ENCODE measurements around the gene RMDN2. TPM values are rescaled to one million over a fixed set of nuclear protein-coding genes. Genes with fewer than 3 reads are reported as not detected.
"Not testable (repeated sequence)": the region's sequence is repeated elsewhere in the genome, so short reads cannot be mapped to it uniquely, and the experiment has no call there.

RMDN2 gene
- total RNA-seq, 1 donor from 2014 or later = 3.2 TPM

GRCh38 chr2:37934591-37935513 lies 9.8 kb downstream of the RMDN2 start:
- ATAC-seq = no peak

GRCh38 chr2:37937568-37937967 lies 12.5 kb downstream of the RMDN2 start:
- not testable (repeated sequence) for ATAC-seq

DNA sequence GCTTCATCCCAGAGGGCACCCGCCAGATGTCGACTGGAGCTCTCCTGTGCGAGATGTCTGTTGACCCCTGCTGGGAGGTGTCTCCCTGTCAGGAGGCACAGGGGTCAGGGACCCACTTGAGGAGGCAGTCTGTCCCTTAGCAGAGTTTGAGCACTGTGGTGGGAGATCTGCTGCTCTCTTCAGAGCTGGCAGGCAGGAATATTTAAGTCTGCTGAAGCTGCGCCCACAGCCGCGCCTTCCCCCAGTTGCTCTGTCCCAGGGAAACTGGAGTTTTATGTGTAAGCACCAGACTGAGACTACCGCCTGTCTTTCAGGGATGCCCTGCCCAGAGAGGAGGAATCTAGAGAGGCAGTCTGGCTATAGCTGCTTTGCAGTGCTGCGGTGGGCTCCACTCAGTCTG lies 16.2 kb downstream of the RMDN2 start:
- not testable (repeated sequence) for ATAC-seq

- no peak for ATAC-seq
These were observed 19.2 kb downstream of the RMDN2 start for GRCh38 chr2:37944268-37944667.

DNA sequence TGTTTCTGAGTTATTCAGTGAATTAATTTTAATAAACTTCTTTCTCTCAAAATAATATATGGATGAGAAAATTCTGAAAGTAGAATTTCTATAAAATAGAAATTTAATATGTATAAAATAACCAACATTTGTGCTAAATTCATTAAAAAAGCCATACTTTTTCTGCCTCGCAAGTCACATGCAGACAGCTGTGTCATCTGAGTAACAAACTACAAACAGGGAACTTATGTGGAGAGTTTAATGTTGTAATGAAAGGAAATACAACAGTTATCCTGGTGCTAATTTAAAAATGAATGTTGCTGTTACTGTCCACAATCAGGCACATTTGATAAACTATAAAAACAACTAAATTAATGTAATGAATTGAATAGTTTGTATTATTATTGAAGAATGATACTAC lies 22.2 kb downstream of the RMDN2 start:
- no peak for ATAC-seq

DNA sequence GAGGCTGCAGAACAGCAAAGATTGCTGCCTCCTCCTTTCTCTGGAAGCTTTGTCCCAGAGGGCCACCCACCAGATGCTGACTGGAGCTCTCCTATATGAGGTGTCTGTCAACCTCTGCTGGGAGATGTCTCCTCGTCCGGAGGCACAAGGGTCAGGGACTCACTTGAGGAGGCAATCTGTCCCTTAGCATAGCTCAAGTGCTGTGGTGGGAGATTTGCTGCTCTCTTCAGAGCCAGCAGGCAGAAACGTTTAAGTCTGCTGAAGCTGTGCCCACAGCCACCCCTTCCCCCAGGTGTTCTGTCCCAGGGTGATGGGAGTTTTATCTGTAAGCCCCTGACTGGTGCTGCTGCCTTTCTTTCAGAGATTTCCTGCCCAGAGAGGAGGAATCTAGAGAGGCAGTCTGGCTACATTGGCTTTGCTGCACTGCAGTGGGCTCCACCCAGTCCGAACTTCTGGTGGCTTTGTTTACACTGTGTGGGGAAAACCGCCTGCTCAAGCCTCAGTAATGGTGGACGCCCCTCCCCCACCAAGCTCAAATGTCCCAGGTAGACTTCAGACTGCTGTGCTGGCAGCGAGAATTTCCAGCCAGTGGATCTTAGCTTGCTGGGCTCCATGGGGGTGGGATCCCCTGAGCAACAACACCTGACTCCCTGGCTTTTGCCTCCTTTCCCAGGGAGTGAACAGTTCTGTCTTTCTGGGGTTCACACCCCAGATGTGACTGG lies 37.1 kb downstream of the RMDN2 start:
- not testable (repeated sequence) for ATAC-seq

- not testable (repeated sequence) for ATAC-seq
These were observed 37.6 kb downstream of the RMDN2 start for GRCh38 chr2:37962740-37963121.

GRCh38 chr2:37963901-37964300 lies 38.8 kb downstream of the RMDN2 start:
- ATAC-seq = not testable (repeated sequence)

GRCh38 chr2:37966326-37966725 lies 41.2 kb downstream of the RMDN2 start:
- no peak for ATAC-seq

DNA sequence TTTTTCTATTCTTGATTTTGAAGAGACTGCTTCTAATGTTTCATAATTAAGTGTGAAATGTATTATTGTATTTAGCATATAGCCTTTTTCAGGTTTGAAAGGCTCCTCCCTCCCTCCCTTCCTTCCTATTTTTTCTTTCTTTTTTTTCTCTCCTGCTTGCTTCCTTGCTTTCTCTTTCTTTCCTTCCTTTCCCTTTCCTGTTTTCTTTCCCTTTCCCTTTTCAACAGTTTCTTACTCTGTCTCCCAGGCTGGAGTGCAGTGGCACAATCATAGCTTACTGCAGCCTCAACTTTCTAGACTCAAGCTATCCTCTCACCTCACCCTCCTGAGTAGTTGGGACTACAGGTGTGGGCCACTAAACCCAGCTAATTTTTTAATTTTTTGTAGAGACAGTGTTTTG lies 44.6 kb downstream of the RMDN2 start:
- ATAC-seq = no peak

- ATAC-seq = no peak
These were observed 46.9 kb downstream of the RMDN2 start for GRCh38 chr2:37971971-37972370.

GRCh38 chr2:37973615-37974353 lies 48.7 kb downstream of the RMDN2 start:
- no peak for ATAC-seq

DNA sequence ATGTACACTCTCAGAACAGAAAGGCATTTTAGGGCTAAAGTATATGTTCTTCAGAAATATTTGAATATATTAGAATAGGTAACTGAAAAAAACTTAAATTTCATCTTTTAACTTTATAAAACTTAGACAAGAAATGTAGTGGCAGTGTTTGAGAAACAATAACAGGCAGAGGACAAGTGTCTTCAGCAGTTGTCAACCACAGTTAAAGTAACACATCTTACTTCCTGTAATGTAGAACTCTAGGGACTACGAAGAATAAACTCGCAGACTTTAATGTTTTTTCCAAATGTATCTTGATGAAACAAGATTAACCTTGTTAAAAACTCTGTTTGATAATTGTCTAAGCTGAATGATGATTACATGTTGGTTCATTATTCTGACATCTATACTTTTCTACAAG lies 50.7 kb downstream of the RMDN2 start:
- no peak for ATAC-seq

DNA sequence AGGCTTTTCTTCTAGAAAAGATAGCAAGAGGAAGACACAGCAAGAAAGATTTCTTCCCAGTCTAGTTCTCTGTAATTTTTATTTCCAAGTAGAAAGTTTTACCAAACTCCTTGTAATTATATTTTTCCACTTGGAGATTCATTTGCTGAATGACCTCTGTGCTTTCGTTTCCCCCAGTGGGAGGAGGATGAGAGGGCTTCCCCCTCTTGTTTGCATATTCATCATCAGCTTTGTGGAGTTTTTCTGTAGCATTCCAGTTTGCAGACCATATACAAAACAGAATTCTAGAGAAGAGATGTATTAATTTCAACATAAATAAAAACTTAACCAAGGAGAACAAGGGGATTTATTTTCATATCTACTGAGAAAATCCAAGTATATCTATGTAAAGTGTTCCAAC lies 51.3 kb downstream of the RMDN2 start:
- no peak for ATAC-seq

DNA sequence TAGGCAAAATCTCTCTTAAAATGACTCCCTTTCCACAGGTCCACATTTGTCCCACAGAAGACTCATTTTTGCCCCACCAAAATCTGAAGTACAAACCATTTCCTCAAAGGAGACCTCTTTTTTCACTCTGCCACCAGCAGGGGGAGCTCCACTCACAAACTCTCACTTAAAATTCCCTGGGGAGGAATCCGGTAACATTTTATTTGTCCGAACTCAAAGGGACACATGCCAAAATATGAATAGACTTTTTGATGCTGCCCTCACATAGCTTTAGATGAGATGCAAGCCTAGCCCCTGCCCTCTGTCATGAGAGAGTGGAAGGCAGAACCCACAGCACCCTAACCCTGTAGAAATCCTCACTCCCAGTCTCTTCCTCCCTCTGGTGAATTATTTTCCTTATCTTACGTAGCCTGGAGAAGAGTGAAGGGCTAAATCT lies 57.1 kb downstream of the RMDN2 start:
- ATAC-seq = no peak

DNA sequence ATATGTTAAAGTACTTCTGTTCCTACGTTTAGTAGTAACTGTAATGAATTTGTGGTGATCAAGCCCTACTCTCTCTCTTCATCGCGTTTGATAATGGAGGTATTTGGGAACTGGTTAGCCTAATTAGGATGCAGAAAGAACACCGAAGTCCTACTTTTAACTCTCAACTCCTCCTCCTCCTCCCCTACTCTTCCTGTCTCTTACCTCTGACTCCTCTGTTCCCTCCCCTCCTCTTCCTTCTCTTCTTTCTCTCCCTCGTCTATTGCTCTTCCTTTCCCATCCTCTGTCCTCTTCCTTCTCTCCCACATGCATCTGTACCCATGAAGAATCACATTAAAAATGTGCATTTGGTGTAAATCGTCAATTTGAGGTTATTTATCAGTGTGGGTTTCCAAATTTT lies 57.8 kb downstream of the RMDN2 start:
- ATAC-seq = no peak

DNA sequence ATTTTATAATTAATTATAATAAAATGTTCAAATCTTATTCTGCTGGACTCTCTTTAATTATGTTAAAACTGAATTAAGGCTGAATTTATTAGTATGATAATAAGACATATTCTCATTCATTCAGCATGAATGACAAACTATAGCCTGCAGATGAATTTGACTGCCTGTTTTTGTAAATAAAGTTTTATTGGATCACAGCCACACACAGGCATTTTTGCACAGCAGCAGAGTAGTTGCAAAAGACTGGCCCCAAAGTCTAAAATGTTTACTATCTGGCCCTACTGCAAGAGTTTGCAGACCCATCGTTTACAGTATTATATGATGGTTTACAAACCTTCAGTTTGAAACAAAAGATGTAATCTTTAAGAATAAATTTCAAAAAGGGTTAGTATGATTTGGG lies 58.6 kb downstream of the RMDN2 start:
- no peak for ATAC-seq

DNA sequence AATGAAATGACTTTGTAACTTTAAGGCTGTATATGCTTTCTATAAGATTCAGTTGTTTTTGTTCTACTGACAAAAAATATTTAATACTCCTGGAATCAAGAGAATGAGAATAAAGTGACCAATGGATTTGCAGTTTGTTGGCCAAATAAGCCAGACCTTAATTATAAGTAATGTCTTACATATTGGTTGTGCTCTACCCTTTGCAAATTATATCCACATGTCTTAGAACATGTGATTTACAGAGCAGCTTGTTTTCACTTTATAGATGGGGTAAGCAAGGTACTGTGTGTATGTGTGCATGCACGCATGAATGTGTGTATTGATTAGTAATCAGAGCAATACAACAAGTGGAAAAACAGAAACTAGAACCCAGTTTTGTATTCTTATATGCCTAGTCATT lies 59.1 kb downstream of the RMDN2 start:
- no peak for ATAC-seq

DNA sequence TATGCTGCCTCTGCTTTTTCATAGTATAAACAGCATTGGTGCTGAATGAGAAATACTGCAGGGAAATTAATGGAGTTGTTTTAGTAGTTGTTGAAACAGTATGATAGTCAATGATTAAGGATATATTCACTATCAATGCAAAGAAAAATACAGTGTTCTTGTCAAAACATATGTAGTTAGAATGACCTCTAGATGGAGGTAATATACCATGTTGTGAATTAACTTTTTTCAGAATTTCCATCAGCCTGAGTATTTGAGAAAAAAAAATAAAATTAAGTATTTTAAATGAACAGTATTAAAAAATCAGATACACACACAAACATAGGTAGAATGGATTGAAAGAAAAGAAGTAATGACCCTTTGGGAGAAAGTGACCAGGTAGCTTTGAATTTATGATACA lies 59.5 kb downstream of the RMDN2 start:
- no peak for ATAC-seq

DNA sequence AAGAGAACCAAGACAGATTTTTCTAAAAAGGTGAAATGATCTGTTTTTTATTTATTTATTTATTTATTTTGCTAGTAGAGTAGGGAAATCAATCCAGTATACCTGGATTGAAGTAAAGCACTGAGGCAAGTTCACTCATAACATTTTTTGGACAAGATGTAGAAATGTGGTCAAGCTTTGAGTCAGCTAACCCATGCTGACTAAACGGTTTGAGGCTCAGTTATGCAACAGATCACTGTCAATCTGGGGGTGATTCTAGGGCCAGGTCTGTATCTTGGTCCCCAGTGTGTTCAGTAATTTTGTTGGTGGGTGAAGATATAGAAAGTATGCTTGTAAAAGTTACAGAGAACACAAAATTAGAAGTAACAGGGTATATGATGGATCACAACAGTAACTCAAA lies 60.2 kb downstream of the RMDN2 start:
- no peak for ATAC-seq

GRCh38 chr2:37987098-37987775 lies 62.1 kb downstream of the RMDN2 start:
- ATAC-seq = no peak

GRCh38 chr2:37992601-37993000 lies 67.5 kb downstream of the RMDN2 start:
- ATAC-seq = no peak

- ATAC-seq = no peak
These were observed 68.1 kb downstream of the RMDN2 start for GRCh38 chr2:37993143-37993542.

Measured in esophagus mucosa (tissue), 1 donor.